Activated T-cell treated with anti-CD3 and anti-CD28 coated beads, Interleukin-2, amount 50 U/mL, for 48 hours (primary cell): ENCODE results near the gene FBXW8.

Source experiments
- DNase-seq, 2 experiments: peaks; one replicate each; pipeline ENCODE4 v3.0.0-alpha.2; 2020

The FBXW8 gene

DNA sequence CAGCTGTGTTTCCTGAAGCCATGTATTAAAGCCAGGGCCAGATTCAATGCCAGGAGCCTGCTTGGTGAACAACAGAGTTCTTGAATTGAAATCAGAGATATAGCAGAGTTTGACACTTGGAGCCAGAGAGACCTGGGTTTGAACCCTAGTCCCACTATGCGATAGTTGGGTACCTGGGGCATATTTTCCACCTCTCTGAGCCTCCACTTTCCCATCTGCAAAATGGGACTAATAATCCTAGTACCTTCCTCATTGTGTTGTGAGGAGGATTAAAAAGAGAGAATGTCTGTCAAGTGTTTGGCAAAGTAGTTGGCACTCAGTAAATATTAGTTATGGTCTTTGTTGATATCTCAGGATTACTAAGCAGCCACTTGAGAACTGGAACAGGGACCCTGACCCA, 23.5 kb upstream of the FBXW8 start:
- DNase-seq: no peak

DNA sequence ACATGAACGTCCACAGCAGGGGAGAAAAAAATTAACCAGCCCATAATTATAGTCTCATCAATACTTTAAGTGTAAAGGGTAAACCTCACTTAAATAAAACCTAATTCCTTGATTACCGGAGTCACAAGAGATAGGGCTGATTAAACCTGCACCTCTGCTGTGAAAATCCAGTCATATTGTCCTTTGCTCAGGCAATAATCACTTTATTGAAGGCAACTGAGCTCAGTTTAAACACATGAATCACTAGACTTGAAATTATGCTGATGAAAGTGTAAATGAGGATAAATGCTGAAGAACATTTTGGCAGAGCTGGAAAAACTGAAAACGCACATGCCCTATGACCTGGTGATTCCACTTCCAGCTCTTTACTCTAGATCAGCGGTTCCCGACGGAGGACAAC, 22.9 kb upstream of the FBXW8 start:
- no peak for DNase-seq

DNA sequence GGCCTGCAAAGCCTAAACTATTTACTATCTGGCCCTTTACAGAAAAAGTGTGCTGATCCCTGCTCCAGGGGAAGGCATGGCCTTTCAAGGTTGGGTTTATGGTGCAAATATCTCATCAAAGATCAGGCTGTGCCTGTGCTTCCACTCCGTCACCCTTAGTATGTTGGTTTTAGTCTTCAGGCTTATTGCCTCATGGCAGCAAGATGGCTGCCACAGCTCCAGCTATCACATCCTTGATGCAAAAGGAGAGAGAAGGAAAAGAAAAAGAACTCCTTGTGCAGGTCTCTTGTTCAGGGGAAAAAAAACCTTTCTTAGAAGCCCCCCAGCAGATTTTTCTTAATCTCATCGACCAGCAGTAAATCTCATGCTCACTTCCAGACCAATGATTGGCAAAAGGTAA, 20.4 kb upstream of the FBXW8 start:
- no peak for DNase-seq

DNA sequence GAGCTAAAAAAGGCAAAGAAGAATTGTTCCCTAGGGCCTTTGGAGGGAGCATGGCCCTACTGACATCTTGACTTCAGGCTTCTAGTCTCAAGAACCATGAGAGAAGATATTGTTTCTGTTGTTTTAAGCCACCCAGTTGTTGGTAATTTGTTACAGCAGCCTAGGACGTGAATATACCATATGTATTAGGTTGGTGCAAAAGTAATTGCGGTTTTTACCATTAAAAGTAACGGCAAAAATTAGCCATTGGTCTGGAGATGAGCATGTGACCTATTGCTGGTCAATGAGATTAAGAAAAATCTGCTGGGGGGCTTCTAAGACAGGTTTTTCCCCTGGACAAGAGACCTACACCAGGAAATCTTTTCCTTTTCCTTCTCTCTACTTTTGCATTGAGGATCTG, 19.7 kb upstream of the FBXW8 start:
- DNase-seq: no peak

DNA sequence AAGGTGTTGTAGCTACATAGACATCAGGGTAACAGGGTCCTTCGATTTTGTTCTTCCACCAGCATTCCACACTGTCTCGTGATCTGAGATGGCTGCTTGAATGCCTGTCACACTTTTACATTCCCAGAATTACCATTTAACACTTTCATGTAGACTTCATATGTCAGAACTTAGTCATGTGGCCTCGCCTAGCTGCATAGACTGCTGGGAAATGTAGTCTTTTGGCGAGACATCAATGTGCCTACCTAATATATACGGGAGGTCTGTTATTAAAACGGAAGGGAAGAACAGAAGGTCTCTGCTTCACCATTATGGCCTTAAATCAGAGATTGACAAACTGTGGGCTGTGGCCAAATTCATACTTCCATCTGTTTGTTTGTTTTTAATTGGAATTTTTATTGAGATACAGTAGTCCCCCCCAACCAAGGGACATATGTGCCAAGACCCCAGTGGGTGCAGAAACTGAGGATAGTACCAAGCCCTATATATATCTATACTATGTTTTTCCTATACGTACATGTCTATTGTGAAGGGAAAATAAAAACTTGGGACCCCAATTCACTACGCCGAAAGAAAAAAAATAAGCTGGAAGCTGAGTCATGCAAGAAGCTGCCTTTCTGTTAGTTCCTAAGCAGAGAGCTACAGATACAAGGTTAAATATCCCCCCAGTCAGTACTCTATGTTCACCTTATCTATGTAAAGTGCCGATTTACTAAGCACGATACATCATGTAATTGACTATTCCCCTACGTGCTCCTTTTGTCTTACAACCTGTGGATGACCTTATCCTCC, 18.2 kb upstream of the FBXW8 start:
- no peak for DNase-seq

DNA sequence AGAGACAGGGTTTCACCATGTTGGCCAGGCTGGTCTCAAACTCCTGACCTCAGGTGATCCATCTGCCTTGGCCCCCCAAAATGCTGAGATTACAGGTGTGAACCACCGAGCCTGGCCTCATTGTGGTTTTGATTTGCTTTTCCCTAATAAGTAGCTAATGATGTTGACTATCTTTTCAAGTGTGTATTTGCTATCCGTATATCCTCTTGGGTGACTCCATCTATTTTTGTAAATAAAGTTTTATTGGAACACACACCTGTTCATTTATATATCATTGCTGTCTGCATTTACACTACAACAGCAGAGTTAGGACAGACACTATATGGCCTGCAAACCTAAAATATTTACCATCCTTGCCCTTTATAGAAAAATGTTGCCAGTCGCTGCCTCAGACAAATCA, 15.8 kb upstream of the FBXW8 start:
- DNase-seq: no peak

DNA sequence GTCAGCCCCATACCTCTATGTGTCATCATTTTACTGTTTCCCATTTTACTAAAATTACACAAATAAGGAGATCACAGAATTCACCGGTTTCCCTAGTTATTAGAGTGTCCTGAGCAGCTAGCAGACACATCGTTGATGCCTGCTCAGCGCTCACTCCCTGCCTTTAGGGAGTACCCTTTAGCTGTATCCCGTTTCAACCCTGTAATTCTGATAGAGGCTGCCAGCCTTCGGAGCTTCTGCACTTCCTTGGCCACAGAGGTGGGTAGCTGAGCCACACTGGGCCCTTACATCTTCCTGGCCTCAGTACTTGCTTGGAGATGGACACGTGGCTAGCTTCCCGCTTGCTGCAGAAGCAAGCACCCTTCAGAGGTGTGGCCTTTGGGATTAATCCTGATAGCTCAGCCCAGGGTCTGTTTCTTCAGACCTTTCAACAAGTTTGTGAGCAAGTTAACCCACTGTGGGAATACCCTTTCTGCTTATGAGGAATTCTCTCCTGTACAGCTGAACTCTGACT, 14.3 kb upstream of the FBXW8 start:
- no peak for DNase-seq

DNA sequence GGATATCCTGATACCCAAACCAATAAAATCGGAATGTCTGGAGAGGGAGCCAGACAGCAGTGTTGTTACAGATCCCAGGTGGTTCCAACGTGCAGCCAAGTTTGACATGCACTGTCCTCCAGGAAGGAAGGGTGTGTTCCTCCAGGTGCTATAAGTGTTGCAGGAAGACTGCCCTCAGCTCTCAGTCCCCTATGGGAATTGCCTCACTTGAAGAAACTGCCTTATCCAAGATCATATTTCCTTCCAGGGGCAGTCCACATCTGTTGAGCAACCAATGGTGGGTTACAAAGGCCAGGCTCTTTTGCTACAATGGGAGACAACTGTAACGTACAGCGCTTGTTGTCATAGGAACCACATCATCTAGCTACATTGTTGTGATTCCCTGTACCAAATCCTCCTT, 13.3 kb upstream of the FBXW8 start:
- DNase-seq: no peak

DNA sequence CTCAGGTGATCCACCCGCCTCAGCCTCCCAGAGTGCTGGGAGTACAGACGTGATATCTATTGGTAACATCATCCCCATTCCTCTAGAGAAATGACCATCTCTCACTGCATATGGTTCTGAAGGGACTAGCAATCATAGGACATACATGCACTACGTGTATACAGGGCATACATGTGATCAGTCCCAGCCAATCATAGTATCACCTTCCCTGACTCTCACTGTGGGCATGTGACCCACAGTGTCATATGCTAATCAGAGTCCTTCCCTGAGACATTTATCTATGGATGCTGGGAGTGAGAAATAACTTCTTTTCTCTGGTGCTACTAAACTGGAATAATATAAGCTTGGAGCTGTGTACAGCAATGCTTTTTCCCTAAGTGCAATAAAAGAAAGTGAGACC, 12.1 kb upstream of the FBXW8 start:
- no peak for DNase-seq

DNA sequence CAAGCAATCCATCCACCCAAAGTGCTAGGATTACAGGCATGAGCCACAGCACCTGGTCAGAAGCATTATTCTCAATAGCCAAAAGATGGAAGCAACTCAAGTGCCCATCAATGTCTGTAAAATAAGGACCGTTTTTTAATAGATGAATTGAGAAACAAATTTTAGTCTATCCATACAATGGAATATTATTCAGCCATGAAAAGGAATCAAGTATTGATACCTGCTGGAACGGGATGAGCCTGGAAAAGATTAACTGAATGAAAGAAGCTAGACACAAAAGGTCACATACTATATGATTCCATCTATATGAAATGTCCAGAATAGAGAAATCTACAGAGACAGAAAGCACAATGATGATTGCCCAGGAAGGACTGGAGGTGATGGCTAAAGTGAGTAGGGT, 9.1 kb upstream of the FBXW8 start:
- DNase-seq: no peak

DNA sequence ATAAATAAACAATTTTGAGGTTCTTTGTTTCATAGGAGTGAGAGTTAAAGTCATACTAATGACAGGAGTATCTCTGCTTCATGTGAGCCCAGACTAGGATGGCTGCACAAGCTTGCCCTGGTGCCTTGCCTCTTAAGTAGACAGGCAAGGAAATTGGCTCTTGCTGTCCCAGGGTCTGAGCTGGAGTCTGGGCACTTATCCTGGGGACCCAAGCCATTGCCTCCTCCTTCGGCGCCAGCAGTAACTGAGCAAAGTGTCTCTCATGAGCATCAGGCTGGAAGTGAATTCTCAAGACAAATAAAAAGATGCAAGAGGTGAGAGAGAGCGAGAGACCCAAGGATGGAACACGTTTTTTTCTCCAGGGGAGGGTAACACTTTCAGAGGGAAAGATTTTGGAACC, 6.9 kb upstream of the FBXW8 start:
- no peak for DNase-seq

DNA sequence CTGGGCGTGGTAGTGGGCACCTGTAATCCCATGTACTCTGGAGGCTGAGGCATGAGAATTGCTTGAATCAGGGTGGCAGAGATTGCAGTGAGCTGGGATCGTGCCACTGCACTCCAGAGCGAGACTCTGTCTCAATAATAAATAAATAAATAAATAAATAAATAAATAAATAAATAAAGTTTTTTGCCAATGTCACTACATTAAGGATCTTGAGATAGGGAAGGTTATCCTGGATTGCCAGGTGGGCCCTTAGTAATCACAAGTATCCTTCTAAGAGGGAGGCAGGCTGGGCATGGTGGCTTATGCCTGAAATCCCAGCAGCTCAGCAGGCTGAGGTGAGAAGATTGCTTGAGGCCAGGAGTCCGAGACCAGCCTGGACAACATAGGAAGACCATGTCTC, 4.5 kb upstream of the FBXW8 start:
- no peak for DNase-seq

DNA sequence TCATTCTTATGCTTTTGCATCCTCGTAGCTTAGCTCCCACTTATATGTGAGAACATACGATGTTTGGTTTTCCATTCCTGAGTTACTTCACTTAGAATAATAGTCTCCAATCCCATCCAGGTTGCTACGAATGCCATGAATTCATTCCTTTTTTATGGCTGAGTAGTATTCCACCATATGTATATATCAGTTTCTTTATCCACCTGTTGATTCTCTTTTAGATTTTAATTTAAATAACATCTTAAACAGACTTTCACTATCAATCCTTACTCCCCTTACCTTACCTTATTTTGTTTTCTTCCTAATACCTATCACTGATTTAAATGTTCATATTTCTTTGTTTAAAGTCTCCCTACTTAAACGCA, 488 bp upstream of the FBXW8 start:
- DNase-seq: no peak

DNA sequence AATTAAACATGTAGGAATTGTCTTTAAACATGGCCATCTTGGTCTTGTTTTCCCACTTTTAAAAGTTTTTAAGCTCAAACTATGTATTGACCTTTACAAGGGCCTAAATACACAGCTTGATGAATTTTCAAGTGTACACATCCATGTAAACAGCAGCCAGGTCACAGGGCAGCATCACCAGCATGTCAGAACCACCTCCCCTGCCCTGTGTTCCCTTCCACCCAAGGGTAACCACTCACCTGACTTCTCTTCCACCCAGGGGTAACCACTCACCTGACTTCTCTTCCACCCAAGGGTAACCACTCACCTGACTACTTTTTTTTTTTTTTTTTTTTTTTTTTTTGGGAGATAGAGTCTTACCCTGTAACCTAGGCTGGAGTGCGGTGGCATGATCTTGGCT, 4.6 kb downstream of the FBXW8 start:
- no peak for DNase-seq

DNA sequence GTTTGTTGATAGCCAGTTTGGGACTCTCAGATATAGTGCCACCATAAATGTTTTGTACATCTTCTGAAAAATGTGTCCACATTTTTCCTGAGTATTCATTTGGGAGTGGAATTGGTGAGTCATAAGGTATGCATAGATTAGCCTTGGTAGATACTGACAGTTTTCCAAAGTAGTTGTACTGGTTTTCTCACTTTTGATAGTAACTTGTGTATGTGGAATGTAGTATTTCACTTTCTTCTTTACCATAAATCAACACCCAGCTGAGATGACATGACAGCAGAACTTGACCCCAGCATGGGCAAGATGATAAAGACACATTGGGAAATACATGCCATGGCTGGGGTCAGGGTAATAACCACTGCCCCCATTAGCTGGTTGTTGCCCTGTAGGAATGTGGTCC, 5.4 kb downstream of the FBXW8 start:
- DNase-seq: no peak

DNA sequence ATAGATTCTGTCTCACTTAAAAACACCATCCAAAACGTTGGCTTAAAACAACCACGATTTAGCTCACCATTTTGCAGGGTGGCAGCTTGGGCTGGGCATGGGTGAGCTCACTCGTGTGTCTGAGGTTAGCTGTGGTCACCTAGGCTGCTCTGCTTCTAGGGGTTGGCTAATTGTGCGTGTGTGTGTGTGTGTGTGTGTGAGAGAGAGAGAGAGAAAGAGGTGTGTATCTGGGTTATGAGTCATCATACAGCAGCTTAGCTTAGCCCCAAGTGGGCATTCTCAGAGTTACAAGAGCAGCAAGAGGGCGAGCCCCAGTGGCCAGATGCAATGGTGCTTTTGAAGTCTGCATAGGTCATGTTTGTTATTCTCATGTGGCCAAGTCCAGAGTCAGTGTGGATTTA, 6.0 kb downstream of the FBXW8 start:
- peak; percentile 67 to 72 for DNase-seq

DNA sequence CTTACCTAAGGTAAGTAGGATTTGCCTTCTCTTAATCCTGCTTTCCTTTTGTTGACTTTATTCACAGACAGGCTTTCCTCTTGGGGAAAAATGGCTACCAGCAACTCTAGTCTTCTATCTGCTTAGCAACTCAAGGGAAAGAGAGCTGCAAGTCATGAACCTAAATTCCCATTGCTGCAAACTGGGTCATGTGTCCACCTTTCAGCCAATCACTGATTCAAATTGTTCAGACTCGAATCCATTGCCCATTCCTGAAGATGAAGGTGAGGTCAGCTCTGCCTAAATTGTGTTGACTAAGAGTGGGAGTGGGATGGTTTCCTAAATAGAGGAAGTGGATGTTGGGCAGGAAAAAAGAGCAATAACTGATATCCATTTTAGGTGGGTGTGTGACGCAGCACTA, 7.7 kb downstream of the FBXW8 start:
- no peak for DNase-seq

DNA sequence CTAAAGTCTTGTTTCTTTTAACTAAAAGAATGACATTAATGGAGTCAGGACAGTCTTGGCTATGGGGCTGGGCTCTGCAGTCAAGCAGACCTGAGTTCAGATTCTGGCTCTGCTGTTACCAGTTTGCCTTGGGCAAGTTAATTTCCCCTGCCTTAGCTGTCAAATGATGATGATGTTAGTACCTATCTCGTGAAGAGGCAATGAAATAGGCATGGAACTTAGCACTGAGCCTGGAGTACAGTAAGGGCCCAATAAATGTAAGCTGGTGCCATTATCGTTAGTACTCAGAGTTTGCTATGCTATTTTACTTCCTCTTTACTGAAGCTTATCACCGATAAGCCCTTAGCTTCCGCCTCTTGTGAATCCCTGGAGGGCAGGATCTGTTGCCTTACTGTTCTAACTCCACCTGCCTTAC, 8.5 kb downstream of the FBXW8 start:
- DNase-seq: no peak

DNA sequence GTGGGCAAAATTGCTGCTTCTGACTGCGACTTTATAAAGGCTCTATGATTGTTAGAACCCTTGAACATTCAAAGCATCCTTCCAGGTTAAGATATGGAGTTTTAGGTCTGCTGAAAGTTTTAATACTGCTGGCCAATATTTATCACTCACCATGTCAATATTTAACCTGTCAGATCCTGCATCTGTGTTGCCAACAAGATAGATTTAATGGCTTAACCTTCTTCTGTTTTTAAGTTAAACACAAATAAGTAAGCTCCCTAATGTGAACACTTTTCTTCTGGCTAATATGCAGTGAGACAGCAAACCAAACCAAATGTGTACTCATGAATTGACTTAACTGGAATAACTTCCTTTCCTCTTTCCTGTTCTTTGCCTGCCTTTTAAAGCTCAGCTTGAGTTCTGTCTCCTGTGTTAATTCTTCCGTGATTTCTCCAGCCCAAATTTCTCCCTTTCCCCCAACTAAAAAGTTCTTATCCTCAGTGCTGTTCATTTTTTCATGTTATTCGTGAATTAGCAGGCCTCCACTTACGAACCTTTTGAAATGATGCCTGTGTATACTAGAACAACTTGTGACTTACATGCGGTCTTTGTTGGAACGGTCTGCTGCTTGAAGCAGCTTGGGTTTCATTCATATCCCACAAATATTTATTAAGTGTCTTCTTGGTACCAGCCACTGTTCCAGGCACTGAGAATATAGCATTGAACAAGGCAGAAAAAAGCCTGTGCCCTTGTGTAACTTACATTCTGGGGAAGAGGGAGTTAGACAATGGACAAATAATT, 9.1 kb downstream of the FBXW8 start:
- no peak for DNase-seq

DNA sequence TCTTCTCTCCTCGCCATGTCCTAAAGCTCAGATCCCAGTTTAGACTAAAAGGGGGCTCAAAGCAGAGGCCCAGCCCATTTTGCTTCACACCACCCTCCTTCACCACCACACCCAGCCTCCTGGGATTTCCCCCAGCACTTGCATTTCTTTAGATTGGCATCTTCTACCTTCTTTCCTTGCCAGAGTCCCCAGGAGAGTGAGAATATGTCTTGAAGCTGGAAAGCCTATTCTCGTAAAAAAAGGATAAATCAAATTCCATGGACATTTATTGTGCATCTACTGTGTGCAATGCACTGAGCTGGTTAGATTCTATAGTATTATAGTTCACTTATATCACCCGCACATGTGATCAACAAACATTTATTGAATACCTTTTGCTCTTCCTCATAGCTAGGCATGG, 10.2 kb downstream of the FBXW8 start:
- DNase-seq: no peak

DNA sequence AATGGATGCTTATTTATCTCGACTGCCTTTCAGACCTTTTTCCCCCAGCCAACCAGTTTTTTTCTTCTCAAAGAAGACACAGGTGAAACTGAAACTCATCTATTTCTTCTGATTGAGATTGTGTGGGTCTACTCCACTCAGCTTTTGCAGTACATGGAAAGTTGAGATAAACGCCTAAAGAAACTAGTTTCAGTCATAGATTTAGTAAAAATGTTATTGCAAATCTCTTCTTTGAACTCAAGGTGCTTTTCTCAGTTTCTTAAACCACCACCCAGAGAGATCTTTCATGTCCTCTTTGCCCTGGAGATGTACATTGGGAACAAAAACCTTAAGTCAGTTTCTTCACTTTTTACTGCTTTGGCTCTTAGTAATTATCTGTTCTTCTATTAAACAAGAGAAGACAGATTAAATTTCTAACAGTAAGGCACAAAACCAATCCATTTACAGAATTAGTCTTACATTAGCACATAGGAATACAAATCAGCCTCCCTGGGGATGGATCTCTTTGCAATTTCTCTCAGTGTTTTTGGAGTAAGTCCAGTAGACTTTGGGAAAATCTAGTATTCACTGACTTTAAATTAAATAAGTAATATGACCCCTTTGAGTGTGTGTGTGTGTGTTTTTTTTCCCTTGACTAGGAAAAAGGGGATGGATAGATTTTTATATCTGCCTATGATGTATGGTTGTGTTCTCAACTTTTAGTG, 11.6 kb downstream of the FBXW8 start:
- no peak for DNase-seq

DNA sequence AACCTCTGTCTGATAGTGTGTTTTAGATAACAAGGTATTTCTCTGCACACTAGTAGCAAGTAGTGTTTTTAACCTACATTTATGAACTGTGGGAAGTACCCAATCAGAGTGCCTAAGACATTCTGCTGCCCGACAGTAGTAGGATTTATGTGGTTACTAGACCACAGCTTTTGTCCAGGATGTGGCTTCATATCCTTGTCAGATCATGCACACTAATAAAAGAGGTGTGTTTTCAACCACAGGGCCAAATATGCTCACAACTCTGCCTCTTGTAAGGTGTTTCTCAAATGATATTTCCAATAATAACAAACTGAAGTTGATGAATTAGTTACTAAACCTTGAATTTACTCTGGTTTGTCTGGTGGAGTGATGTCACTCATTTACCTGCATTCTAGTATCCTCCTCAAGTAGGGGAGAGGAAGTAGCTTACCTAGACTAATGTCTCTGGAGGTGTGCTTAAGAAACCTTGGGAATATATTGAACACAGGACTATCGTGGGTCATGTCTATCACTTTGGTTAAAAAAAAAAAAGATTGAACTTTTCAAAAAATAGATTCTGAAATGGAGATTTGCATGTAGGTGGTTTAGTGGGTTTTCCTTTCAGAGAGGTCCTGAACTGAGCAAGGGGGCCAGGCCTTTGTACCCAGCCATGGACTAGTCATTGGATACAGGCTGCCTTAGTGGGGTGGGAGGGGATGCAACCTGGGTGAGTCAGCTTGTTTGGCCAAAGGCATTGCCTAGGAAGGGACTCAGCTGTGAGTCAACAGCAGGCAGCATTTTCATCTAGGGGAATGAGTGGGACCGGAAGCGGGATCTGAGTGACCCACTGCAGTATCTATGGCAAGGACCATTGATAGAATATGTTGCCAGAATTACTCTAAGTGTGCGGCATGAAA, 14.1 kb downstream of the FBXW8 start:
- DNase-seq: peak; percentile 61 to 67
